Measurements from ENCODE around the gene HDAC4.

DNA sequence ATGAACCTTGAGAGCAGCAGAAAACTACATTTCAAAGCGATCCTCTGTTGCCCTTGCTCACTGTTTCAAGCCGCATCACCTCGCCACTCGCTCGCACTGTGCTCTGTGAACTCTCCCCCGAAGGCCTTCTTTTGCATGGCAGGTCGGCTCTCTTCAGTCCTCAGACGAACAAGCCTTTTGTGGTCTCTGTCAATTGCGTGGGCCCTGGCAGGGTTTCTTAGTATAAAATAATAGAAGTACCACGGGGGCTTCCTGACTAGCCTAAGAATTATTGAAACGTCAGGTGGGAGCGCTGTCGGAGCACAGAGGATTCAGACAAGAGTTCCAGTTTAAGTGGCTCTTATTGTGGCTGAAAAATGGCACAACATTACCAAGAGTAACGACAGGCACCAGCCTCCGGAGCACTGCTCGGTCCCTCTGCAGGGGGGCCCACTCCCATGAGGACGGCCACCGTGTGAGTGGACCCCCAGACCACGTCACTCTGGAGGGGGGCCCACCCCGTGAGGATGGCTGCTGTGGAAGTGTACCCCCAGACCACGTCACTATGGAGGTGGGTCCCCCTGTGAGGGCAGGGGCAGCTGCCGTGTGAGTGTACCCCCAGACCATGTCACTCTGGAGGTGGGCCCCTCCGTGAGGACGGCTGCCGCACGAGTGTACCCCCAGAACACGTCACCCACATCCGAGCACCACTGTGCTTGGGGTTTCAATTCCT, 237.7 kb downstream of the HDAC4 start:
- TF ChIP-seq RXRA (IDR thresholded peaks at IDR 0.05) = no peak
- TF ChIP-seq, protein P1, sequence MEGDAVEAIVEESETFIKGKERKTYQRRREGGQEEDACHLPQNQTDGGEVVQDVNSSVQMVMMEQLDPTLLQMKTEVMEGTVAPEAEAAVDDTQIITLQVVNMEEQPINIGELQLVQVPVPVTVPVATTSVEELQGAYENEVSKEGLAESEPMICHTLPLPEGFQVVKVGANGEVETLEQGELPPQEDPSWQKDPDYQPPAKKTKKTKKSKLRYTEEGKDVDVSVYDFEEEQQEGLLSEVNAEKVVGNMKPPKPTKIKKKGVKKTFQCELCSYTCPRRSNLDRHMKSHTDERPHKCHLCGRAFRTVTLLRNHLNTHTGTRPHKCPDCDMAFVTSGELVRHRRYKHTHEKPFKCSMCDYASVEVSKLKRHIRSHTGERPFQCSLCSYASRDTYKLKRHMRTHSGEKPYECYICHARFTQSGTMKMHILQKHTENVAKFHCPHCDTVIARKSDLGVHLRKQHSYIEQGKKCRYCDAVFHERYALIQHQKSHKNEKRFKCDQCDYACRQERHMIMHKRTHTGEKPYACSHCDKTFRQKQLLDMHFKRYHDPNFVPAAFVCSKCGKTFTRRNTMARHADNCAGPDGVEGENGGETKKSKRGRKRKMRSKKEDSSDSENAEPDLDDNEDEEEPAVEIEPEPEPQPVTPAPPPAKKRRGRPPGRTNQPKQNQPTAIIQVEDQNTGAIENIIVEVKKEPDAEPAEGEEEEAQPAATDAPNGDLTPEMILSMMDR (IDR thresholded peaks at IDR 0.05; ENCODE audit: low read depth, low read length, missing input control) = no peak
- TF ChIP-seq YY1 (IDR thresholded peaks at IDR 0.05) = no peak
- TF ChIP-seq, protein P2, sequence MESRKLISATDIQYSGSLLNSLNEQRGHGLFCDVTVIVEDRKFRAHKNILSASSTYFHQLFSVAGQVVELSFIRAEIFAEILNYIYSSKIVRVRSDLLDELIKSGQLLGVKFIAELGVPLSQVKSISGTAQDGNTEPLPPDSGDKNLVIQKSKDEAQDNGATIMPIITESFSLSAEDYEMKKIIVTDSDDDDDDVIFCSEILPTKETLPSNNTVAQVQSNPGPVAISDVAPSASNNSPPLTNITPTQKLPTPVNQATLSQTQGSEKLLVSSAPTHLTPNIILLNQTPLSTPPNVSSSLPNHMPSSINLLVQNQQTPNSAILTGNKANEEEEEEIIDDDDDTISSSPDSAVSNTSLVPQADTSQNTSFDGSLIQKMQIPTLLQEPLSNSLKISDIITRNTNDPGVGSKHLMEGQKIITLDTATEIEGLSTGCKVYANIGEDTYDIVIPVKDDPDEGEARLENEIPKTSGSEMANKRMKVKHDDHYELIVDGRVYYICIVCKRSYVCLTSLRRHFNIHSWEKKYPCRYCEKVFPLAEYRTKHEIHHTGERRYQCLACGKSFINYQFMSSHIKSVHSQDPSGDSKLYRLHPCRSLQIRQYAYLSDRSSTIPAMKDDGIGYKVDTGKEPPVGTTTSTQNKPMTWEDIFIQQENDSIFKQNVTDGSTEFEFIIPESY (IDR thresholded peaks at IDR 0.05) = no peak
- TF ChIP-seq RAD21 (IDR thresholded peaks at IDR 0.05) = no peak
- TF ChIP-seq, protein P3, sequence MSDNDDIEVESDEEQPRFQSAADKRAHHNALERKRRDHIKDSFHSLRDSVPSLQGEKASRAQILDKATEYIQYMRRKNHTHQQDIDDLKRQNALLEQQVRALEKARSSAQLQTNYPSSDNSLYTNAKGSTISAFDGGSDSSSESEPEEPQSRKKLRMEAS (IDR thresholded peaks at IDR 0.05) = no peak
- TF ChIP-seq FOXA1 (IDR thresholded peaks at IDR 0.05) = no peak
- TF ChIP-seq, protein P4, sequence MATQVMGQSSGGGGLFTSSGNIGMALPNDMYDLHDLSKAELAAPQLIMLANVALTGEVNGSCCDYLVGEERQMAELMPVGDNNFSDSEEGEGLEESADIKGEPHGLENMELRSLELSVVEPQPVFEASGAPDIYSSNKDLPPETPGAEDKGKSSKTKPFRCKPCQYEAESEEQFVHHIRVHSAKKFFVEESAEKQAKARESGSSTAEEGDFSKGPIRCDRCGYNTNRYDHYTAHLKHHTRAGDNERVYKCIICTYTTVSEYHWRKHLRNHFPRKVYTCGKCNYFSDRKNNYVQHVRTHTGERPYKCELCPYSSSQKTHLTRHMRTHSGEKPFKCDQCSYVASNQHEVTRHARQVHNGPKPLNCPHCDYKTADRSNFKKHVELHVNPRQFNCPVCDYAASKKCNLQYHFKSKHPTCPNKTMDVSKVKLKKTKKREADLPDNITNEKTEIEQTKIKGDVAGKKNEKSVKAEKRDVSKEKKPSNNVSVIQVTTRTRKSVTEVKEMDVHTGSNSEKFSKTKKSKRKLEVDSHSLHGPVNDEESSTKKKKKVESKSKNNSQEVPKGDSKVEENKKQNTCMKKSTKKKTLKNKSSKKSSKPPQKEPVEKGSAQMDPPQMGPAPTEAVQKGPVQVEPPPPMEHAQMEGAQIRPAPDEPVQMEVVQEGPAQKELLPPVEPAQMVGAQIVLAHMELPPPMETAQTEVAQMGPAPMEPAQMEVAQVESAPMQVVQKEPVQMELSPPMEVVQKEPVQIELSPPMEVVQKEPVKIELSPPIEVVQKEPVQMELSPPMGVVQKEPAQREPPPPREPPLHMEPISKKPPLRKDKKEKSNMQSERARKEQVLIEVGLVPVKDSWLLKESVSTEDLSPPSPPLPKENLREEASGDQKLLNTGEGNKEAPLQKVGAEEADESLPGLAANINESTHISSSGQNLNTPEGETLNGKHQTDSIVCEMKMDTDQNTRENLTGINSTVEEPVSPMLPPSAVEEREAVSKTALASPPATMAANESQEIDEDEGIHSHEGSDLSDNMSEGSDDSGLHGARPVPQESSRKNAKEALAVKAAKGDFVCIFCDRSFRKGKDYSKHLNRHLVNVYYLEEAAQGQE (IDR thresholded peaks at IDR 0.05) = no peak
- TF ChIP-seq SP1 (IDR thresholded peaks at IDR 0.05) = no peak
- TF ChIP-seq GABPA (IDR thresholded peaks at IDR 0.05 in 1 of 2, conservative IDR thresholded peaks at IDR 0.05 in 1 of 2) = no peak
- TF ChIP-seq, protein P5, sequence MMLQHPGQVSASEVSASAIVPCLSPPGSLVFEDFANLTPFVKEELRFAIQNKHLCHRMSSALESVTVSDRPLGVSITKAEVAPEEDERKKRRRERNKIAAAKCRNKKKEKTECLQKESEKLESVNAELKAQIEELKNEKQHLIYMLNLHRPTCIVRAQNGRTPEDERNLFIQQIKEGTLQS (IDR thresholded peaks at IDR 0.05) = no peak
- TF ChIP-seq EGR1 (IDR thresholded peaks at IDR 0.05; ENCODE audit: low read depth in 2 of 2) = no peak
